KBM-7 (cell line): Measurements from ENCODE around the gene INMT.
"Not testable (repeated sequence)": the region's sequence is repeated elsewhere in the genome, so short reads cannot be mapped to it uniquely, and the experiment has no call there.

Experiments
- DNase-seq: peaks from one replicate; pipeline ENCODE4 v3.0.0-alpha.2; 2015
- in situ Hi-C: fragments of 300-500 bp; cut with MboI; formaldehyde crosslinking; loops from 2 replicates; pipeline ENCODE4 v1.14.3; 2020; ENCODE audit warnings: low sequenced_read_pairs, low pct_unique_long_range_greater_than_20kb, mixed read lengths

Gene INMT

DNA sequence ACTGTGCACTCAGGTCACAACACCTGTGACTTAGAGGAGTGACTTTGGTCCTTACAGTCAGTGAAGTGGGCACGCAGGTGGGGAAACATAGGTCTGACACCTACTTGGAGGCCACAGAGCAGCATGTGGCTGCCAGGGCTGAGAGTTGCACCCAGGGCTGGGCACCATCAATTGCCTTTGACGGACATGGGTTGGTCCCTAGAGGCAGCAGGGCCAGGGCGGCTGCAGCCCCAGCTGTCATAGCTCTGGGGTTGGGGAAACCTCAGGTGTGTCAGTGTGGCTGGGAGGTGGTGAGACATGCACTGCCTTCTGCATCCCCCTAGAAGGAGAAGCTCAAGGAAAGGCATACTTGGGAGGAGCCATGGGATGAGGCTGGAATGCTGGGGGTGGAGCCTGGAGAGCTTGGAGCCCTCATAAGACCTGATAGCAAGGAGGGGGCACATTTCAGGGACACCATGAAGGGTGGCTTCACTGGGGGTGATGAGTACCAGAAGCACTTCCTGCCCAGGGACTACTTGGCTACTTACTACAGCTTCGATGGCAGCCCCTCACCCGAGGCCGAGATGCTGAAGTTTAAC lies at the start of gene INMT:
Gene INMT, plus strand, starts transcription at position 440 of the 578 bp plus-strand sequence. Its CDS starts 16 bp downstream, at position 456.
- in situ Hi-C loops: no loop called here
- no peak for DNase-seq

GRCh38 chr7:30702200-30702599 lies 49.7 kb upstream of the INMT start:
- in situ Hi-C loops: no loop called here
- DNase-seq: no peak

- no peak for DNase-seq
- in situ Hi-C loops: no loop called here
Observed at GRCh38 chr7:30703756-30704155, 48.2 kb upstream of the INMT start.

- DNase-seq: no peak
Observed at GRCh38 chr7:30705008-30705407, 46.9 kb upstream of the INMT start.

DNA sequence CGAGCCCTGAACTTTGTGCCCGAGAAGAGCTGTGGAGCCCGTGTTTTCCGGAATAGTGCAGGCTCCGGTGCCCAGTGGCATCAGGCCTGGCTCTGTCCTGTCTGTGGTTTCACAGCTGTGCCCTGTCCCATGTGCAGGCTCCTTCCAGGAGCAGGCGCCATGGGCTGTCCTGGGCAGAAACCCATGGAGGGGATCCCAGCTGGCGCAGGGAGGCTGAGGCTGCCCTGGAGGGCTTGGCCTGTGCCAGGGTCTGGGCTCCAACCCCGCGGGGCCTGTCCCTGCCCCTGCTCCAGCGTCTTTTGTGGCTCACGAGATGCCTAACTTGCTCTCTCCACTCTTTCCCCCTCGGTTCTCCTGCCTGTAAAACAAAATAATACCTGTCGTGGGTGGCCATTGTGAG lies 46.3 kb upstream of the INMT start:
- no peak for DNase-seq
- in situ Hi-C loops: no loop called here

More at GRCh38 chr7:30705008-30705407, 46.9 kb upstream of the INMT start:
- in situ Hi-C loops: no loop called here

- in situ Hi-C loops: no loop called here
- DNase-seq: no peak
Observed at GRCh38 chr7:30706316-30706715, 45.6 kb upstream of the INMT start.

GRCh38 chr7:30706908-30707307 lies 45.0 kb upstream of the INMT start:
- in situ Hi-C loops: no loop called here

GRCh38 chr7:30707391-30708357 lies 44.3 kb upstream of the INMT start:
- in situ Hi-C loops: no loop called here

More at GRCh38 chr7:30706908-30707307, 45.0 kb upstream of the INMT start:
- DNase-seq: no peak

GRCh38 chr7:30708412-30708811 lies 43.5 kb upstream of the INMT start:
- no peak for DNase-seq
- in situ Hi-C loops: no loop called here

More at GRCh38 chr7:30707391-30708357, 44.3 kb upstream of the INMT start:
- DNase-seq: no peak

- in situ Hi-C loops: no loop called here
- no peak for DNase-seq
Observed at GRCh38 chr7:30708983-30709382, 43.0 kb upstream of the INMT start.

DNA sequence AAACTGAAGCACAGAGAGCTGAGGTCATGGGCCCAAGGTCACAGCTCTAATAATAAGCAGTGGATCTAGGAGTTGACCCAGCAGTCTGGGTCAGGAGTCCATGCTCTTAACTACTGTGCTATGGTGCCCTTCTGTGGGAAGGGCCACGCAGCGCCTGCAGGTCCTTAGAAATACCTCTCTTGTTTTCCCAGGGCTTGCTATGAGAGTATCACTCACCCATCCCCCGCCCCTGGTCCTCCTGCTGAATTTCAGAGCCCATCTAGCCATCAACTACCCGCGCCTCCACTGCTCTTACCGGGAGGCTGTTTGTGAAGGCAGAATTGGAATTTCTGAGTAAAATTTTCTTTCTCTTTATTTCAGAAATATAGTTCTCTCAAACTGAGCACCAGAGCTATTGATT lies 42.4 kb upstream of the INMT start:
- DNase-seq: no peak

GRCh38 chr7:30710669-30711068 lies 41.3 kb upstream of the INMT start:
- DNase-seq: no peak
- in situ Hi-C loops: no loop called here

More for the DNA sequence above, 42.4 kb upstream of the INMT start:
- in situ Hi-C loops: no loop called here

GRCh38 chr7:30713392-30713791 lies 38.5 kb upstream of the INMT start:
- no peak for DNase-seq

DNA sequence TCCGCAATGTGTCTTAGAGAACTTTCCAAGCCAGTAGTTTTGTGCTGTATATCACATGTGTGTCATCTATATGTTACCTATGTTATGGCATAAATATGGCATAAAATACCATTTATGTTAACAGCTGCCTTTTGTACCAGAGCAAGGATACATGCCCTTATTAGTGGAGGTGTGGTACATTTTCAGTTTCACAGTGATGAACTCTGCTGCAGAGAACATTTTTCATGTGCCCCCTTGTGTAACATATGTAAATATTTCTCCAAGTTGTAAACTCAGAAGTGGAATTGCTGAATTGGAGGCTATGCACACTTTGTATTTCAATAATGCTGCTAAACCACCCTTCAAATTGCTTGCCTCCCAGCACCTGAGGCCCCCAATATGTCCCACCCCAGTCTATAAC lies 37.8 kb upstream of the INMT start:
- DNase-seq: no peak
- in situ Hi-C loops: no loop called here

More at GRCh38 chr7:30713392-30713791, 38.5 kb upstream of the INMT start:
- in situ Hi-C loops: no loop called here

DNA sequence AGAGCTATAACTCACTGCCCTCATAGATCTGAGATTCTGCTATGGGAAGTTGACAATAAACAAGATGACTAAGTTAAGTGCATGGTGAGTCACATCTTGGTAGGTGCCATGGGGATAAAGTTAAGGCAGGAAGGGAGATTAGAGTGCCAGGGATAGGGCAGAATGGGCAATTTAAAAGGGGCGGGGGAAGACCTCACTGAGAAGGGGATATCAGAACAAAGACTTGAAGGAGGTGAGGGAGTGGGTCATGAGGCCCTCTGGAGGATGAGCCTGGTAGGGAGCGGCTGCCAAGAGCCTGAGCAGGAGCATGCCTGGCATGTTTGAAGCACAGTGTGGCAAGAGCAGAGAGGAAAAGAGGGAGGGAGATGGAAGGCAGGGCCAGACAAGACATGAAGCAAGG lies 34.8 kb upstream of the INMT start:
- in situ Hi-C loops: no loop called here

GRCh38 chr7:30719434-30719833 lies 32.5 kb upstream of the INMT start:
- in situ Hi-C loops, DNase-seq: not testable (repeated sequence)

More for the DNA sequence above, 34.8 kb upstream of the INMT start:
- DNase-seq: no peak

GRCh38 chr7:30721211-30721610 lies 30.7 kb upstream of the INMT start:
- in situ Hi-C loops: no loop called here
- no peak for DNase-seq

DNA sequence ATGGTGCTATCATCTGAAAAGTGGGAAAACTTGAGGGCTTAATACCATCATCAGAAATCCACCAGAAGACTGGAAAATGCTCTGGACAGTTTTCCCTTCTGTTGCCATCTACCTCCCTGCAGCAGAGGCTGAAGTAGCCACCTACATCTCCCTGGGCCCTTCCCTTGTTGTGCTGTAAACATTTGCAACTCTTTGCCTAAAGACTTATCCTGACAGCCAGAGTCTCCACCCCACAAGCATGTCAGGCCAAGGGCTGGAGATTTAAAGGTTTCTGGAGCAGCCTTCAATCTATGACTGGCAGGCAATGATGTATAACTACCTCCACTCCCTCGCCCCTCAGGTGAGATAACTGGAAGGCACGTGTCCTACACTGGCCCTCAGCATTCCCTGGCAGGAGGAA lies 29.7 kb upstream of the INMT start:
- DNase-seq: no peak
- in situ Hi-C loops: no loop called here

GRCh38 chr7:30722671-30723070 lies 29.3 kb upstream of the INMT start:
- no peak for DNase-seq
- in situ Hi-C loops: no loop called here

DNA sequence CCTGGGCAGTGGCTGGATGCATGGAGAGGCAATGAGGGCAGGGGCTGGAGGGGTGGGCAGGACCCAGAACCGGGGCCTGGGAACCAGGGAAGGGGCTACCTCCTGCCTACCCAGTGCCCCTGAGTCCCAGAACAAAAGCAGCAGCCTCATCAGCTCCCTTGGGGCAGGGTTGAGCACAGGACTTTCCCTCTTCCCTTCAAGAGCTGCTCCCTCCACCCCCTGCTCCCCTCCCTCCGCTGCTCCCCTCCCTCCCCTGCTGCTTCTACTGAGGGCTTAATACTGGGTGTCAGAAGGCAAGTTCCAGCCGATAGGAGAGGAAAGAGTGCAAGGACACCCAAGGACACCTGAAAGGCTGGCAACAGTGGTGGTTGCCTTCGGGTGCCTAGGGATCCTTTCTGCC lies 28.2 kb upstream of the INMT start:
- in situ Hi-C loops: no loop called here
- no peak for DNase-seq
